ENCODE results near the gene GH1. TPM values are rescaled to one million over a fixed set of nuclear protein-coding genes. Genes with fewer than 3 reads are reported as not detected.
"Not testable (repeated sequence)": the region's sequence is repeated elsewhere in the genome, so short reads cannot be mapped to it uniquely, and the experiment has no call there.

Gene GH1
- not detected in 2 replicates for total RNA-seq

DNA sequence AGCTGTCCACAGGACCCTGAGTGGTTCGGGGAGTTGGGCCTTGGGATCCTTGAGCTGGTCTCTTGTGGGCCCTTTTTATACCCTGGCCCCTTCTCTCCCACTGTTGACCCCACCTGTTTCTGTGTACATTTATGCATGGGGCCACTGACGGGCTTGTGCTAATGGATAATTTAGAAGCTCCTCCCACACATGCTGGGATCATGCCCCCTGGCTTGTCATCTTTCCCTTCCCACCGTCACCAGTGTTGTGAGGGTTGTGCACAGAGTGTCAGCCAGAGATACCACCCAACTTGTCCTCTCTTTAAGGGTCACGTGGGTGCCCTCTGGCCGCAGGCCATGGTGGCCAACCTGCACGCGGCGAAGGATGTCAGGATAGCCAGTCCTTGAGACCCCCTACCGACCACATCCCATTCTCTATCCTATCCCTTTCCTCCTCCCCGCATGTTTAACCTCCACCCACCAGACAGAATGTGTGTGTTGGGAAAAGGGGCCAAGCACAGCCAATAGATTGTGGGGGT is at the start of gene GH1:
GH1 (minus strand) TSS at position 51 of the 517 bp plus-strand sequence. CDS start 63 bp downstream, outside the sequence.
- DNase-seq (ENCODE audit: low read depth), result not testable (repeated sequence)

DNA sequence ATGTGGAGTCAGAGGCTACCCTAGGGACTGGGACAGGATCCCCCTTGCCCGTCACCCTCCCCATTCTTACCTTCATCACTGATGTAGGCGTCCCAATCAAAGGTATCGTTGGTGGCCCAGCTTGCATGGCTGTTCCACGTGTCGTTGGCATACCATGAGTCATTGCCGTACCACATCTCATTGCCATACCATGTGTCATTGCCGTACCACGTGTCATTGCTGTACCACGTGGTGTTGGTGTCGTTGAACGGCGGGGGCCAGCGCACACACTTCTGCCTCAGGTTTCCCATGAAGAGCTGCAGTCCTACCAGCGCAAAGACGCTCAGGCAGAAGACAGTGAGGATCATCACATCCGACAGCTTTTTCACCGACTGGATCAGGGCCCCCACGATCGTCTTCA is 49.3 kb upstream of the GH1 start:
- no peak for DNase-seq (ENCODE audit: low read depth)

DNA sequence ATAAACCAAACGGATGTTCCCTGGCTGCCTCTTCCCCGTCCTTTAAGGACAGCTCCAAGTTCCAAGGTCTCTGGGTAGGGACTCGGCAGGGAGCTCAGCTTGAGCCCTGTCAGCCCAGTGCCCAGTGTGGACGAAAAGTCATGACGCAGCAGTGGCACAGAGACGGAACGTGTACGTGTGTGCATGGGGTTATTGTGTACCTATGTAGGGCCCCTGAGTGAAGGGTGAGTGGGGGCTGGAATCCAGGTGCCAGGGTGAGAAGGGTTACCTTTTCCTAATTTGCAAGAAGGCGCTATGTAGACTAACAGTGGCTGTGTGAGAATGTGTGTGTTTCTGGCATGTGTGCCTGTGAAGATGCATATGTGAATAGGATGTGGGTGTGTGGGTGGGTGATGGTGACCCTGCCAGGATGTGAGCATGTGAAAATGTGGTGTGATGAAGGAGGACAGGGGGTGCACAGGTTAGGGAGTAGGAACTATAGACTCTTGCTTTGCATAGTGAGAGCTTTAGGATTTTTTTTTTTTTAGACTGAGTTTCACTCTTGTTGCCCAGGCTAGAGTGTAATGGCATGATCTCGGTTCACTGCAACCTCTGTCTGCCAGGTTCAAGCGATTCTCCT is 48.1 kb upstream of the GH1 start:
- no peak for DNase-seq (ENCODE audit: low read depth)

DNA sequence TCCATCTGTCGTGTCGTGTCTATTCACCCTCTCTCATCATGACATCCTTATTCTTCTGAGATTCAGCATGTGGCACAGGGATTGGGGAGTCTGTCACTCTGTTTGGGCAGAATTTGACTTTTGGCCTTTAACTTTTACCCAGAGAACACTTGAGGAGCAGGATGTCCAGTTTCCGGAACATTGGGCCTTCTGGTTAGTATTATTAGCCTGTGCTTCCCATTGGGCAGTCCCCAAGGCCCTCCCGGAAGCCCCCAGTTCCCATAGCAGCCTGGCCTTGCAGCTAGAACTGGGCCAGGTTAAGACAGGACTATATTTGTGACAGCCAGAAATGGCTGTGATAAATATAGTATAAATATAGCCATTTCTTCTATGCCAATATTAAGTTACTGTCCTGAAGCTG is 44.5 kb upstream of the GH1 start:
- DNase-seq (ENCODE audit: low read depth), result no peak

DNA sequence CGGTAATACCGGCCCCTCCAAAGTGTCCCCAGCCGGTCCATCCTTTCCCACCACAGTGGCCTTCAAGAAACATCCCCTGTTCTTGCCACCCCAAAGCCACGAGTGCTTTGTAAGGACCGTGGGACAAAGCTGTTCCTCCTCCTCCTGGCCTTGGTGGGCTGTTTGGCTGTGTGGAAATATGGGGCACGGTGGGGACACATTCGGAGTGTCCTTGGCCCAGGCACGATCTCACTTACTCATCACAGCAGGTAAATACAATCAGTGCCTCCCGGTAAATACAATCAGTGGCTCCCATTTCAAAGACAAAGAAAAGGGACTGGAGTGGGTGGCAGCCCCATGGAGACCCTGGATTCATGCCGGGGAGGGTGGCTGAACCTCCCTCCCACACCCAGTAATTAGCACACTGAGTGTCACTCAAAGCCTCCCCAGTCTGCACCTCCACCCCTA is 43.7 kb upstream of the GH1 start:
- DNase-seq (ENCODE audit: low read depth), result no peak

DNA sequence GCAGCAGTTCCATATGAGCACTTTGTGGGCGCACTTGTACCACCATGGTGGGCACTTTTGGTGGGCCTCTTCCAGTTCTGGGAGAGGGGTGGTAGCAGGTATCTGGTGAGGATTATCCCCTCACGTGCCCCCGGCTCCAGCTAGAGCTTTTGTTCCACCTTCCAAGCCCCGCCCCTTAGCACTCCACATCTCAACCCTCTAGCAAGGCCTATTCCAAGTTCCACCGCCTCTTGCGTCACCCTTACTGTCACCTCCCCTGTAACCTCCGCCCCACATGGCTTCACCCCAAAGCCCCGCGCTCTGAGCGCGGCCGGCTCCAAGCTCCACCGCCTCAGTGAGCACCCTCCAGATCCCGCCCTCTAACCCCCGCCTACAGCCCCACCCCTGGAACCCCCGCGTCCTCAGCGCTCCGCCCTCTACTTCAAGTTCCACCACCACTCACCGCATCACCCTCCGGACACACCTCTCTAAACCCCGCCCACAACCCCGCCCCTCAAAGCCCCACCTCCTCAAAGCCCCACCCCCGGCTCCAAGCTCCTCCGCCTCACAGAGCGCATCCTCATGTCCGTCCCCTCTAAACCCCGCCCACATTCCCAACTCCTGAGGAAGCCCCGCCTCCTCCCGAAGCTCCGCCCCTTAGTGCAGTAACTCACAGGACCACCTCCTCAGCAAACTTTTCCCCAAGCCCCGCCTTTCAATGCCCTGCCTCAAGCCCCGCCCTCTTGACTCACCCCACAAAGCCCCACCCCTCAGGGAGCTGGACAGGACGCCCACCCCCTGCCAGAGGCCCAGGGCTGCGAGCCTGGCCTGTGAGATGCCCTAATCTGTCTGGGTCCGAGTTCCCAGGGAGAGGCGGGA is 42.9 kb upstream of the GH1 start:
- DNase-seq (ENCODE audit: low read depth), result peak; percentile 26

DNA sequence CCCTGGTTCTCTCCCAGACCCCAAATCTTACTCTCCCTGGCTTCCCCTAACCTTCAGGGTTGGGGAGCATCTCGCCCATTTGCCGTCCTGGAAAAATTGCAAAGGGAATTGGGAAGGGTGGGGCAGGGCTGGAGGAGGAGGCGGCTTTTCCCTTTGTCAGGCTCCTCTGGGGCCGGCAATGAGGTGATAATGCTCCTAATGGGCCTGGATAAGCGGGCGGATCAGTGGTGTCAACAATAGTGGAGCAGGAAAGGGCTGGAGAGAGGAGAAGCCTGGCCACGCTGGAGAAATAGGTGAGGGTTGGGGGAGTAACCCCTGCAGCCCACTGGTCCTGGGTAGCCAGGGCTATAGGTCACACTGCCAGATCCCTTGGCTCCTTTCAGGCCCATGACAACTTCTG is 41.8 kb upstream of the GH1 start:
- DNase-seq (ENCODE audit: low read depth), result no peak

DNA sequence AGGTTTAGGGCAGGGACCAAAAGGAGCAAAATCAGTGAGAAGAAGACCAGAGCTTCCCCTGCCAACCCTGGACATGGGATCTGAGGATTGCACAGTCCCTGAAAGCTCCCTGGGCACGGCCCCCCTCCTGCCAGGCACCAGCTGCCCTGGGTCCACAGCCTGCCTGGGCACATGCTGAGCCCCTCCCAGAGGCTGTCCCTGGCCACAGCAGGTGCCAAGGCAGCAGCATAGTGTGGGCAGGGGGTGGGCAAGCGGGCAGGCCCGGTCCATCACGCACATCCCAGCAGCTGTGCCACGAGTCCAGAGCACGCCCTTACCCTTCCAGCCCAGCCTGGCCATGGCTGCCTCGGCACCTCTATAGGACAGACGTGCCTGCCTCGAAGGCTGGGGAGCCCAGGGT is 41.4 kb upstream of the GH1 start:
- DNase-seq (ENCODE audit: low read depth), result no peak

DNA sequence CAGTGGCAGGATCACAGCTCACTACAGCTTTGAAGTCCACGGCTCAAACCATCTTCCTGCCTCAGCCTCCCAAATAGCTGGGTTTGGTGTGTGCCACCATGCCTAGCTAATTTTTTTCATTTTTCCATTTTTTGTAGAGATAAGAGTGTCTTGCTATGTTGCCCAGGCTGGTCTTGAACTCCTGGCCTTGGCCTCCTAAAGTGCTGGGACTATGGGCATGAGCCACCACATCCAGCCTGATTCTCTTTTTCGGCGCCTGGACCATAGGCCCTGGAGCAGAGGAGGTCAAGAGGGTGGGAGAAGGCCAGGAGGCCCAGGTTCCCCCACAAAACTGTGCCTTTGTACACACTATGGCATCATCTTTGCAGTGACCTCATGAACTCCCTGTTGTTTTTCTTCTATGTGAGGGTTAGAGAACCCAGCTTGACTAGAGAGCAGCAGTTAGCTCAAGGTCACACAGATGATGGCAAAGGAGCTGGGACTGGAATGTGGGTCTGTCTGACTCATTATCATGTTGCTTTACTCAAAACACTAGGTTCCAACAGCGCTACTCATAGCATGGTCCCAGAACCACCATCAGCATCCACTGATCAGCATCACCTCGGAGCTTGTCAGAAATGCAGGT is 37.8 kb upstream of the GH1 start:
- peak; percentile 11 for DNase-seq (ENCODE audit: low read depth)

DNA sequence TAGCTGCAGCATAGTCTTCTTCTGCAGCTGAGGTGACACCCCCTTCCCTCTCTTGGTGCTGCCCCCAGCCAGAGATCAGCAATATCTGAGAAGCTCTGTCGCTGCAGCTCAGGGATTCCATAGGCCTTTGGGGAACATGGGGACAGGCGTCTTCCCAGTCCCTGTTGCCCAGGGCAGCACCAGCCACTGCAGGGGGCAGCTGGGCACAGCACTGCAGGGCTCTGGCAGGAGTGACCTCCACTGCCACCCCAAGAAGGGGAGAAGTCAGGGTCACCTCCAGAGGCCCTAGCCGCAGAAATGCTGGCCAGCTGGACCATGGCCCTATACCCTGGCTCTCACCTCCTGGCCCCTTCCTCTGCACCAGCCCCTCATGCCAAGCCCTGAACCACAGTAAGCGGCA is 37.2 kb upstream of the GH1 start:
- no peak for DNase-seq (ENCODE audit: low read depth)

DNA sequence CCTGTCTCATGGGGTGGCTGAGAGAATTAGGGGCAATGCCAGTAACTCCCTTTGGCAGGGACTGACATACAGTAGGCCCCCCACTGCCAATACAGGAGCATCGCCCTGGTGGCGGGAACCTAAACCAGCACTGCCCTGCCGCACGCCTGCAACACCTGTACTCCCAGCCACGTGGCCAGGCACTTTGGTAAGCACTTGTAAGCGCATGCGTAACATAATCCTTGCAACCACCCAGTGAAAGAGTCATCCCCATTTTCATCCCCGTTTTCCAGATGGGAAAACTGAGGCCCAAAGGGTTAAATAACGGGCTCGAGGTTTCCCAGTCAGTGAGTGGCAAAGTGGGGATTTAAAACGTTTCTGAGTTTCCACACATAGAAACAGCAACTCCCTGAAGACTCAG is 36.6 kb upstream of the GH1 start:
- DNase-seq (ENCODE audit: low read depth), result no peak

DNA sequence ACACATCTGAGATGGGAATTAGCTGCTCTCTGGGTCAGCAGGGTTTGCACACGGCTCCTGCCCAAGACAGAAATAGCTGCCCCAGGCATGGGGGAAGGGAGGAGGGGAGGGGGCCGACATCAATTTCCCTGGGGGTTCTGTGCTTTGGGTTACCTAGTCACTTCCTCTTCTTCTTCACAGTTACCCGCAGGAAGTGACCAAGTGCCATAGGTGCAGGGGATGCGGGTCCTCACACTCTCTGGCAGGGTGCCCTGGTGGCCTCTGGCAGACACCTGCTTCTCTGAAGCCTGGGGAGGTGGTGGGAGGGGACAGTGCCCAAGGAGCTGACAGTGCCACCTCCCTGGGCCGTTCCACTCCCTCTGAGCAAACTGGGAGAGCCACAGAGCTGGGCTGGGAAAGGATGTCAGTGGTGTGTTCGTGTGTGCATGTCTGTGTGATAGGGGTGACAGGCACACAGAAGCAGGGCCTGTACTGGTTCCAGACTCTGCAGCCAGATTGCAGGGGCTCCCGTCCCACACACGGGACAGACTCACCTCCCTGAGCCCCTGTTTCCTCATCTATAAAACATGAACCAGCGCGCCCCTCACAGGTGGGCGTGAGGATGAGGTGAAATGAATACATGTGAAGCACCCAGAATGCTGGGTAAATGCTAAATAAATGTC is 35.9 kb upstream of the GH1 start:
- no peak for DNase-seq (ENCODE audit: low read depth)

DNA sequence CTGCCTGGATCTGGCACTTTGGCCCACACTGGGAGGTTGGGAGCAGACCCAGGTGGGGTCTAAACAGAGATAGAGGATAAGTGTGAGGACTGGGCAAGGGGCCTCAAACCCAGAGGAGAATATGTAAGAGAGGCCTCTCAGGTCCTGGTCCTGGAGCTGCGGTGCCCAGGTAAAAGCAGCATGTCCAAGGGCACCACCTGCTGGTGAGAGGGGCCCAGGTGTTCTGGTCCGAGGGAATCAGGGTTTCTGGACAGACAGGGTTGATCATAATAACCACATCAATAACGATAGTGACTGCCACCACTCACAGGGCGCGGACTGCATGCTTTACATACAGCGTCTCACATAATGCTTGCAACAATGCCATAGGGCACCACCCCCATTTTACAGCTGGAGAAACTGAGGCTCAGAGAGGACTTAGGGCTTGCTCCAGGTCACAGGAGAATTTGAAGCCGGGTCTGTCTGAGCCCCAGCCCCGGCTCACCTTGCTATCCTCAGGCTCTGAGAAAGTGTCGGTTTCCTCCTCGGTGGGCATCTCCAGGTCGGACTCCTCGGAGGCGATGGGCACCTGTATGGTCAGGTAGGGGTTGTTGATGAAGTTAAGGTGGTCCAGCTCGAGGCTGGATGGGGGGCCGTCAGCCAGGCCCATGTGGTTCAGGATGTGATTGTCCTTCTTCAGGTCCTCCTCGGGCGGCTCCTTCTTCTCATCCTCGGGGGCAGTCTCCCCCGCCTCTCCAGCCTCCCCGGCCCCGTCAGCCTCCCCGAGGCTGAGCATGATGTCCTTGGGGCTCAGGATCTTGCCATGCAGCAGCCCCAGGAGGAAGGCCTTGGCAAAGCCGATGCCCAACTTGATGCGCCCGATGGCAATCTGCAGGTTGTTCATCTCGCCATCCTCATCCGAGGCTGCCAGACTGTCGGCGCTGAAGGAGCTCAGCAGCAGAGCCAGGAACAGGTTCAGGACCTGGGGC is 32.6 kb upstream of the GH1 start:
- DNase-seq (ENCODE audit: low read depth), result peak; percentile 7

DNA sequence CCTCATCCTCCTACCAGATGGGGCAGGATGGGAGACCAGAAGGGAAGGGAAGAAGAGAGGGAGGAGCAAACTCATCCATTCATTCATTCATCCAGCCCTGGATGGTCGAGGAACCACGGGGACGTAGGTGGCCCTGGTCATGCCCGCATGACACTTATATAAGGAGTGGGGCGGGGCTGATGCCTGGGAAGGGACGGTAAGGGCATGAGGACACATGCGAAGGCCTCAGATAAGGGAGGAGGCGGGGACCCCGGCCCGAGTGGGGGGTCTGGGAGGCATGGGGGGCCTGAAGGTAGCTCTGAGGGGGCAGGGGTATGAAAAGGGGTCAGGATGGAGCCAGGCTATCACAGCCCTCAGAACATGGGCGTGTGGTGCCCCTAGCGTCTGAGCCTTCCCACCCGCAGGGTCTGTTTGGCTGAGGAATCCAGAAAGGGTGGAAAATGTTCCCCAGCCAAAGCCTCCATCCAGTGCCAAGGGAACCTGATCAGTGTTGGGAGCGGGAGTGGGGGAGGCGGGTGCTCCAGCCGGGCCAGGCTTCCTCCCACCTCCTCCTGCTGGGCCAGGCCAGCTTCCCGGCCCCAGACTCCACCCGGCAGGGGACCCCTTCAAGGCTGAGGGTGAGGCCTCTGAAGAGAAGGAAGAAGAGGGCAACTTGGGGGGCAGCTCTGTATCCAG is 31.1 kb upstream of the GH1 start:
- no peak for DNase-seq (ENCODE audit: low read depth)

DNA sequence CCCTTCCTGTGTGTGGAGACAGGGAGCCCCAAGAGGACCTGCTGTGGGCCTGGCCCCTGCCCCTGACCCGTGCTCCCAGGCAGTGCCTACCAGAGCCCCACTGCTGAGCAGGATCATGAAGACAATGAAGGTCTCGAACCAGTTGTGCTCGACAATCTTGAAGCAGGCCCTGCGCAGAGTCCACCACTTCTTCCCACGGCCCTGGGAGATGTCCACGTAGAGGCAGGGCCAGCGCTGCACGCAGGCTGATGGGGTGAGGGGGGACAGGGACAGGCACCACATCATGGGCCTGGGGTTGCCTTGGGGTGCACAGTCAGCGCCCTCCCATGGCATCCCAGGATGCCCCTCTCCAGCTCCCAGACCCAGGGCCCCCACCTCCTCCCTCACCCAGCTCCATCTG is 29.9 kb upstream of the GH1 start:
- DNase-seq (ENCODE audit: low read depth), result no peak

DNA sequence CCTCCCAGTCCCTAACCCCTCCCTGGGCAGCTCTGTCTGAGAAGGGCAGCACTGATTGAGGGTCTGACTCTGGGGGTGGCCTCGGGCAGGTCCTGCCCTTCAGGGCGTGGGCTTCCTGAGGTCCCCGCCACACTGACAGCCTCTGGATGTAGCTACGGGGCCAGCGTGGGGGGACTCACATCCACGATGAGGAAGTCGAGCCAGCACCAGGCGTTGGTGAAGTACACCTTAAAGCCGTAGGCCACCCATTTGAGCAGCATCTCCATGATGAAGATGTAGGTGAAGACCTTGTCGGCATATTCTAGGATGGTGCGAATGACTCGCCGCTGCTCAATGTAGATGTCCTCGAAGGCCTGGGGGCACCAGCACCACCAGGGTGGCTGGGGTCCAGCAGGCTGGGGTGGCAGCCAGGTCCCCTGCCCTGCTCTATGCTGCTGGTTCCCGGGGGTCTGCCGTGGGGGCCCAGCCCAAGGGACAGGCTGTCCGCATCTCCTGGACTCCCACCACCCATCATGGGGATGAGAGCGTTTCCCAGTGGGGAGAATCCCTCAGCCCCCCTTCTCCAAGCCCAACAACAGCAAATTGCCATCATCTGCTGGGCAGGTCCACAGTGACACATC is 29.2 kb upstream of the GH1 start:
- no peak for DNase-seq (ENCODE audit: low read depth)

DNA sequence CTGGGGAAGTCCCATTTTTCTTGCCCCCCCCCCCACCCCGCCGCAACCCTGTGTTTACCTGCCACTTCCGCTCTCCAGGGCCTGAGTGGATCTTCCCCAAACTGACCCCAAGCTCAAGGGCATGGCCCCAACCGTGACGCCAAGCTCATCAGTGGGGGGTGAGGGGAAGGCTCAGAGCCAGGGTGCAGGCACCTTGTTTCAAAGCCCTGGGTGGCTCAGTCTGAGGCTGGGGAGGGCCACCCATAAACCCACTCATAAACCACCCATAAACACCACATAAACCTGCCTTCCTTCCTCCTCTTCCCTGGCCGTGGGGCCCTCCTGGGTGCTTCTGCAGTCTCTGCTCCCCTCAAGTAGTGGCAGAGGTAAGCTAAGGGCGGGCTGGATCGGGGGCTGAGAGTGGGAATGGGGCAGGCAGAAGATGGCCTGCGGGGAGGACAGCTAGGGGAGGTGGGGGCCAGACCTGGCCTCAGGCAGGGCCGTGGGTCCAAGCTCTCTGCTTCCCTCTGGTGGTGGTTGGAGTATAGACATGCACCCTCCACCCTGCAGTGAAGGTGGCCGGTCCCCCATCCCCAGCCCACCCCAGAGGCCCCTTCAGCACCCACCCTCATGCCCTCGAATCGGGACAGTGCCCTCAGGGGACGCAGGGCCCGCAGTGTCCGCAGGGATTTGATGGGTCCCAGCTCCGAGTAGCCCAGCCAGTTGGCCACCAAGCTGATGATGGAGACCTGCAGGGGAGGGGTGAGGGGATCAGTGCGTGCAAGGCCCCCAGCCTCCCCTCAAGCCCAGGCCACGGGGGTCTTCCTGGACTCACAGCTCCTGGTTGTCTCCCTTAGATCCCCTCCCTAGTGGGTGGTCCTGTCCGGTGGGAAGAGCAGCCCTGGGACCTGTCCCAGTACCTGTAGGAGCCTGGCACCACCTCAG is 28.1 kb upstream of the GH1 start:
- DNase-seq (ENCODE audit: low read depth), result peak; percentile 2

DNA sequence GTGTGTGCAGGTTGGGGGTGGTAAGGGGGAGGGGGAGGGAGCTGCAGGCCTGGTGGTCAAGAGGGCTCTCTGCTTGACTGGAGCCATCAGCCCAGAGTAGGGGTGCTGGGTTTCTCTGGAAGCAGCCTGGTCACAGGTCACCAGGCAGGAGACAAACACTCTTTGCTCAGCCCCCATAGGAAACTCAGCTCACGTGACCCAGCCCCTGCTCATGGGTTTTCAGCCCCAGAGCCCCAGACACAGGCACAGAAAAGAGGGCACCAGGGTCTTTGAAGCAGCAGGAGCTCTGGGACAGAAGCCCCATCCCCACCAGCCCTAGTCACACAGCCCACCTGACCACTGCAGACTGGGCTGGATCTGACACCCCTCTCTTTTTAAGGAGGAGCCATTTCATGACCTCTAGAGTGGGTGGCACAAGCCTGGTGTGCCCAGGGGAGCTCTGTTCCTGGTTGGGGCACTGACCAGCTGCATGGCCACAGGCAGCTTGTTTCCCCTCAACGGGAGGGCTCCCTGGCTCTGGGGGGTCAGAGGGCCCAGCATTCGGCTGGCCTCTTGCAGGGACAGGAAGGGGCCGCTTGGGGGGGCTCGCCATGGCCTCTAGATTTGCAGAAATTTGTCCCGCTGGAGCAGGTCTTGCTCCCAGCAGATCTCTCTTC is 27.3 kb upstream of the GH1 start:
- DNase-seq (ENCODE audit: low read depth), result peak; percentile 9
